GM21447 (cell line): ENCODE measurements around the gene ZNF366.

Experiments
- ATAC-seq: cut with Tn5 transposase; IDR thresholded peaks from one replicate; pipeline ENCODE4 v1.9.1; 2021; ENCODE audit not compliant: unreplicated experiment

The ZNF366 gene

GRCh38 chr5:72494623-72495124 lies 12.5 kb downstream of the ZNF366 start:
- ATAC-seq = no peak

- no peak for ATAC-seq
Measured at GRCh38 chr5:72489536-72489935, 17.7 kb downstream of the ZNF366 start.

GRCh38 chr5:72488756-72489155 lies 18.5 kb downstream of the ZNF366 start:
- no peak for ATAC-seq

GRCh38 chr5:72487177-72487576 lies 20.0 kb downstream of the ZNF366 start:
- ATAC-seq = no peak

GRCh38 chr5:72486371-72486770 lies 20.8 kb downstream of the ZNF366 start:
- ATAC-seq = no peak

GRCh38 chr5:72485430-72485974 lies 21.7 kb downstream of the ZNF366 start:
- no peak for ATAC-seq

GRCh38 chr5:72482046-72482445 lies 25.2 kb downstream of the ZNF366 start:
- no peak for ATAC-seq

GRCh38 chr5:72480841-72481240 lies 26.4 kb downstream of the ZNF366 start:
- ATAC-seq = no peak

GRCh38 chr5:72479921-72480320 lies 27.3 kb downstream of the ZNF366 start:
- no peak for ATAC-seq

- no peak for ATAC-seq
Measured at GRCh38 chr5:72478684-72479083, 28.5 kb downstream of the ZNF366 start.

GRCh38 chr5:72478276-72478675 lies 28.9 kb downstream of the ZNF366 start:
- ATAC-seq = no peak

GRCh38 chr5:72477644-72478043 lies 29.6 kb downstream of the ZNF366 start:
- no peak for ATAC-seq

GRCh38 chr5:72477176-72477575 lies 30.0 kb downstream of the ZNF366 start:
- no peak for ATAC-seq

- no peak for ATAC-seq
Measured at GRCh38 chr5:72476721-72477120, 30.5 kb downstream of the ZNF366 start.

- ATAC-seq = no peak
Measured at GRCh38 chr5:72476275-72476674, 30.9 kb downstream of the ZNF366 start.

GRCh38 chr5:72474516-72474915 lies 32.7 kb downstream of the ZNF366 start:
- no peak for ATAC-seq

- no peak for ATAC-seq
Measured at GRCh38 chr5:72474046-72474500, 33.1 kb downstream of the ZNF366 start.

GRCh38 chr5:72472666-72473422 lies 34.4 kb downstream of the ZNF366 start:
- no peak for ATAC-seq

- ATAC-seq = no peak
Measured at GRCh38 chr5:72472031-72472430, 35.2 kb downstream of the ZNF366 start.

GRCh38 chr5:72470826-72471225 lies 36.4 kb downstream of the ZNF366 start:
- ATAC-seq = no peak

GRCh38 chr5:72468606-72469005 lies 38.6 kb downstream of the ZNF366 start:
- ATAC-seq = no peak

- no peak for ATAC-seq
Measured at GRCh38 chr5:72468024-72468423, 39.2 kb downstream of the ZNF366 start.

- no peak for ATAC-seq
Measured at GRCh38 chr5:72467461-72467860, 39.7 kb downstream of the ZNF366 start.
